SK-N-MC (cell line): ENCODE measurements around the gene MAMLD1.

Experiments
- EZH2 ChIP-seq: fragments of 200-600 bp; sonication (generic); IDR thresholded peaks from one replicate; pipeline ENCODE4 v1.6.1; 2017; ENCODE audit warnings: antibody characterized with exemption
- POLR2AphosphoS5 ChIP-seq: IDR thresholded peaks from 2 replicates; pipeline ENCODE4 v1.6.1; 2012; ENCODE audit warnings: mild to moderate bottlenecking, low read depth, low read length, borderline replicate concordance

- no peak for TF ChIP-seq POLR2AphosphoS5
- no peak for TF ChIP-seq EZH2
Observed at GRCh38 chrX:150316564-150316963, 46.6 kb upstream of the MAMLD1 start.
